HCT116 (cell line): ENCODE measurements around the gene ROR2. TPM values are rescaled to one million over a fixed set of nuclear protein-coding genes. Genes with fewer than 3 reads are reported as not detected.

ENCODE experiments used
- CEBPB ChIP-seq: IDR thresholded peaks from 2 replicates; pipeline ENCODE4 v1.6.1; 2012; ENCODE audit warnings: low read depth
- POLR2AphosphoS5 ChIP-seq: IDR thresholded peaks from 2 replicates; pipeline ENCODE4 v1.6.1; 2011; ENCODE audit warnings: mild to moderate bottlenecking, low read depth, low read length, moderate library complexity
- SRF ChIP-seq: IDR thresholded peaks from 2 replicates; pipeline ENCODE4 v1.6.1; 2012; ENCODE audit warnings: low read depth
- YY1 ChIP-seq: IDR thresholded peaks from 2 replicates; pipeline ENCODE4 v1.6.1; 2011; ENCODE audit warnings: low read length, low read depth, moderate library complexity, mild to moderate bottlenecking; ENCODE audit not compliant: insufficient replicate concordance; ENCODE audit errors: extremely low read depth
- ZFX ChIP-seq: fragments of 450-650 bp; IDR thresholded peaks from 2 replicates; pipeline ENCODE4 v1.6.1; 2017
- total RNA-seq: library from RNA; stranded (reverse); gene quantifications from one replicate; pipeline ENCODE4 v1.2.1, GENCODE V29; 2021; ENCODE audit not compliant: unreplicated experiment
- TF ChIP-seq, protein P1 (sequence below): IDR thresholded peaks from 2 replicates; pipeline ENCODE4 v1.6.1; 2012; ENCODE audit warnings: low read depth
- TF ChIP-seq, protein P2 (sequence below): IDR thresholded peaks from 2 replicates; pipeline ENCODE4 v1.6.1; 2011; ENCODE audit warnings: mild to moderate bottlenecking, low read length, moderate library complexity; ENCODE audit not compliant: insufficient replicate concordance; ENCODE audit errors: extremely low read depth

The ROR2 gene
- total RNA-seq, 1 experiment from 2014 or later: 15.7 TPM

DNA sequence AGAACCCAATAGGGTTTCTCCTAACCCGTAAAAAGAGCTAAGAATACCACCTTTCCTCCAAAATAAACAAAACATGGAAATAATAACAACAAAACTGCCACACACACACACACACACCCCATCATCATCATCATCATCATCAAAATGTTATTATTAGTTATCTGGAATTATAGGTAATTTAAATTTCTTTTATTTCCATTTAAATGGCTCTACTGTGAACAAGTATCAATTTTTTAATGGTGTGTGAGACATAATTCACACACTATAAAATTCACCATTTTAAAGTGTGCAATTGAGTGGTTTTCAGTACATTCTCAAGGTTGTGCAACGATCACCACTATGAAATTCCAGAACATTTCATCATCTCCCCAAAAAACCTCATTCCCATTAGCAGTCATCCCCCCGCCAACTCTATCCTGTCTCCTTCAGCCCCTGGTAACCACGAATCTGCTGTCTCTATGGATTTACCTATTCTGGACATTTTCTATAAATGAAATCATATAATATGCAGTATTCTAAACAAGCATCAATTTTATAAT, 172.7 kb downstream of the ROR2 start (continued):
- TF ChIP-seq, protein P1, sequence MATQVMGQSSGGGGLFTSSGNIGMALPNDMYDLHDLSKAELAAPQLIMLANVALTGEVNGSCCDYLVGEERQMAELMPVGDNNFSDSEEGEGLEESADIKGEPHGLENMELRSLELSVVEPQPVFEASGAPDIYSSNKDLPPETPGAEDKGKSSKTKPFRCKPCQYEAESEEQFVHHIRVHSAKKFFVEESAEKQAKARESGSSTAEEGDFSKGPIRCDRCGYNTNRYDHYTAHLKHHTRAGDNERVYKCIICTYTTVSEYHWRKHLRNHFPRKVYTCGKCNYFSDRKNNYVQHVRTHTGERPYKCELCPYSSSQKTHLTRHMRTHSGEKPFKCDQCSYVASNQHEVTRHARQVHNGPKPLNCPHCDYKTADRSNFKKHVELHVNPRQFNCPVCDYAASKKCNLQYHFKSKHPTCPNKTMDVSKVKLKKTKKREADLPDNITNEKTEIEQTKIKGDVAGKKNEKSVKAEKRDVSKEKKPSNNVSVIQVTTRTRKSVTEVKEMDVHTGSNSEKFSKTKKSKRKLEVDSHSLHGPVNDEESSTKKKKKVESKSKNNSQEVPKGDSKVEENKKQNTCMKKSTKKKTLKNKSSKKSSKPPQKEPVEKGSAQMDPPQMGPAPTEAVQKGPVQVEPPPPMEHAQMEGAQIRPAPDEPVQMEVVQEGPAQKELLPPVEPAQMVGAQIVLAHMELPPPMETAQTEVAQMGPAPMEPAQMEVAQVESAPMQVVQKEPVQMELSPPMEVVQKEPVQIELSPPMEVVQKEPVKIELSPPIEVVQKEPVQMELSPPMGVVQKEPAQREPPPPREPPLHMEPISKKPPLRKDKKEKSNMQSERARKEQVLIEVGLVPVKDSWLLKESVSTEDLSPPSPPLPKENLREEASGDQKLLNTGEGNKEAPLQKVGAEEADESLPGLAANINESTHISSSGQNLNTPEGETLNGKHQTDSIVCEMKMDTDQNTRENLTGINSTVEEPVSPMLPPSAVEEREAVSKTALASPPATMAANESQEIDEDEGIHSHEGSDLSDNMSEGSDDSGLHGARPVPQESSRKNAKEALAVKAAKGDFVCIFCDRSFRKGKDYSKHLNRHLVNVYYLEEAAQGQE: no peak
- TF ChIP-seq ZFX (no peak), POLR2AphosphoS5 (no peak), CEBPB (no peak), SRF (no peak), YY1 (no peak)
- TF ChIP-seq, protein P2, sequence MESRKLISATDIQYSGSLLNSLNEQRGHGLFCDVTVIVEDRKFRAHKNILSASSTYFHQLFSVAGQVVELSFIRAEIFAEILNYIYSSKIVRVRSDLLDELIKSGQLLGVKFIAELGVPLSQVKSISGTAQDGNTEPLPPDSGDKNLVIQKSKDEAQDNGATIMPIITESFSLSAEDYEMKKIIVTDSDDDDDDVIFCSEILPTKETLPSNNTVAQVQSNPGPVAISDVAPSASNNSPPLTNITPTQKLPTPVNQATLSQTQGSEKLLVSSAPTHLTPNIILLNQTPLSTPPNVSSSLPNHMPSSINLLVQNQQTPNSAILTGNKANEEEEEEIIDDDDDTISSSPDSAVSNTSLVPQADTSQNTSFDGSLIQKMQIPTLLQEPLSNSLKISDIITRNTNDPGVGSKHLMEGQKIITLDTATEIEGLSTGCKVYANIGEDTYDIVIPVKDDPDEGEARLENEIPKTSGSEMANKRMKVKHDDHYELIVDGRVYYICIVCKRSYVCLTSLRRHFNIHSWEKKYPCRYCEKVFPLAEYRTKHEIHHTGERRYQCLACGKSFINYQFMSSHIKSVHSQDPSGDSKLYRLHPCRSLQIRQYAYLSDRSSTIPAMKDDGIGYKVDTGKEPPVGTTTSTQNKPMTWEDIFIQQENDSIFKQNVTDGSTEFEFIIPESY: no peak
